GM13977 (cell line): ENCODE results near the gene RNF144A.

Experiments used
- DNase-seq: peaks from one replicate; pipeline ENCODE4 v3.0.0; 2012; ENCODE audit warnings: low spot score
- CTCF ChIP-seq: IDR thresholded peaks from 2 replicates; pipeline ENCODE4 v1.5.1; 2012; ENCODE audit warnings: mild to moderate bottlenecking, control low read depth; ENCODE audit not compliant: insufficient read depth; ENCODE audit errors: extremely low read depth, missing control alignments
- in situ Hi-C: fragments of 300-500 bp; cut with MboI; formaldehyde crosslinking; loops from one replicate; pipeline ENCODE4 v1.12.0; 2022; ENCODE audit warnings: low sequenced_read_pairs, low pct_unique_long_range_greater_than_20kb, mixed read lengths, inconsistent platforms; ENCODE audit not compliant: unreplicated experiment

The RNF144A gene

GRCh38 chr2:7089898-7090510 lies 172.8 kb downstream of the RNF144A start:
- no peak for TF ChIP-seq CTCF
- in situ Hi-C loops = no loop called here

GRCh38 chr2:7093376-7093775 lies 176.2 kb downstream of the RNF144A start:
- in situ Hi-C loops = no loop called here
- DNase-seq = no peak
- TF ChIP-seq CTCF = no peak

More at GRCh38 chr2:7089898-7090510, 172.8 kb downstream of the RNF144A start:
- DNase-seq = no peak
